GM12875 (cell line): ENCODE measurements around the gene SLC34A1.

Experiments
- H3K4me3 ChIP-seq: one replicate; pipeline ENCODE4 v1.5.1; 2011; ENCODE audit warnings: low read depth, low read length, control low read depth
- TF ChIP-seq, protein P1 (sequence below): IDR thresholded peaks from 2 replicates; pipeline ENCODE4 v1.5.1; 2011; ENCODE audit warnings: low read depth, mild to moderate bottlenecking, control low read depth, inconsistent platforms, low read length, moderate library complexity, borderline replicate concordance; ENCODE audit not compliant: insufficient read depth

The SLC34A1 gene

GRCh38 chr5:177437623-177438022, 53.4 kb downstream of the SLC34A1 start:
- H3K4me3 ChIP-seq: no peak overlapping the region

GRCh38 chr5:177438468-177438867, 54.2 kb downstream of the SLC34A1 start:
- H3K4me3 ChIP-seq: no peak overlapping the region
- TF ChIP-seq, protein P1, sequence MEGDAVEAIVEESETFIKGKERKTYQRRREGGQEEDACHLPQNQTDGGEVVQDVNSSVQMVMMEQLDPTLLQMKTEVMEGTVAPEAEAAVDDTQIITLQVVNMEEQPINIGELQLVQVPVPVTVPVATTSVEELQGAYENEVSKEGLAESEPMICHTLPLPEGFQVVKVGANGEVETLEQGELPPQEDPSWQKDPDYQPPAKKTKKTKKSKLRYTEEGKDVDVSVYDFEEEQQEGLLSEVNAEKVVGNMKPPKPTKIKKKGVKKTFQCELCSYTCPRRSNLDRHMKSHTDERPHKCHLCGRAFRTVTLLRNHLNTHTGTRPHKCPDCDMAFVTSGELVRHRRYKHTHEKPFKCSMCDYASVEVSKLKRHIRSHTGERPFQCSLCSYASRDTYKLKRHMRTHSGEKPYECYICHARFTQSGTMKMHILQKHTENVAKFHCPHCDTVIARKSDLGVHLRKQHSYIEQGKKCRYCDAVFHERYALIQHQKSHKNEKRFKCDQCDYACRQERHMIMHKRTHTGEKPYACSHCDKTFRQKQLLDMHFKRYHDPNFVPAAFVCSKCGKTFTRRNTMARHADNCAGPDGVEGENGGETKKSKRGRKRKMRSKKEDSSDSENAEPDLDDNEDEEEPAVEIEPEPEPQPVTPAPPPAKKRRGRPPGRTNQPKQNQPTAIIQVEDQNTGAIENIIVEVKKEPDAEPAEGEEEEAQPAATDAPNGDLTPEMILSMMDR: no peak

More at GRCh38 chr5:177437623-177438022, 53.4 kb downstream of the SLC34A1 start:
- TF ChIP-seq, protein P1: no peak

DNA sequence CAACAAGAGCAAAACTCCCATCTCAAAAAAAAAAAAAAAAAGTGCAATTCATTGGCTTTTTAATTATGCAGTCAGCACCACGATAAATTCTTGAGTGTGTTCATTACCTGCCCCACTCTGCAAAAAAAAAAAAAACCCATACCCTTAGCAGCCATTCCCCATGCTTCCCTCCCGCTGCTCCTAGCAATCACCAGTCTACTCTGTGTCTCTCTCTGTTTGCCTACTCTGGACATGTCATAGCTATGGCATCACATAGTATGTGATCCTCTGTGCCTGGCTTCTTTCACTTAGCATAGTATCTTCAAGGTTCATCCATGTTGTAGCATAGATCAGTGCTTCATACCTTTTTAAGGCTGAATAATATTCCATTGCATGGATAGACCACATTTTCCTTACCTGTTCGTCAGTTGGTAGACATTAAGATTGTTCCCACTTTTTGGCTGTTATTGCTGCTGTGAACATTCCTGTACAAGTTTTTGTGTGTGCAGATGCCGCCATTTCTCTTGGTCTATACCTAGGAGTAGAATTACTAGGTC, 55.4 kb downstream of the SLC34A1 start:
- TF ChIP-seq, protein P1: no peak

GRCh38 chr5:177440211-177440989, 56.2 kb downstream of the SLC34A1 start:
- H3K4me3 ChIP-seq: no peak overlapping the region
- TF ChIP-seq, protein P1: no peak

More for the DNA sequence above, 55.4 kb downstream of the SLC34A1 start:
- no peak overlapping the region for H3K4me3 ChIP-seq

DNA sequence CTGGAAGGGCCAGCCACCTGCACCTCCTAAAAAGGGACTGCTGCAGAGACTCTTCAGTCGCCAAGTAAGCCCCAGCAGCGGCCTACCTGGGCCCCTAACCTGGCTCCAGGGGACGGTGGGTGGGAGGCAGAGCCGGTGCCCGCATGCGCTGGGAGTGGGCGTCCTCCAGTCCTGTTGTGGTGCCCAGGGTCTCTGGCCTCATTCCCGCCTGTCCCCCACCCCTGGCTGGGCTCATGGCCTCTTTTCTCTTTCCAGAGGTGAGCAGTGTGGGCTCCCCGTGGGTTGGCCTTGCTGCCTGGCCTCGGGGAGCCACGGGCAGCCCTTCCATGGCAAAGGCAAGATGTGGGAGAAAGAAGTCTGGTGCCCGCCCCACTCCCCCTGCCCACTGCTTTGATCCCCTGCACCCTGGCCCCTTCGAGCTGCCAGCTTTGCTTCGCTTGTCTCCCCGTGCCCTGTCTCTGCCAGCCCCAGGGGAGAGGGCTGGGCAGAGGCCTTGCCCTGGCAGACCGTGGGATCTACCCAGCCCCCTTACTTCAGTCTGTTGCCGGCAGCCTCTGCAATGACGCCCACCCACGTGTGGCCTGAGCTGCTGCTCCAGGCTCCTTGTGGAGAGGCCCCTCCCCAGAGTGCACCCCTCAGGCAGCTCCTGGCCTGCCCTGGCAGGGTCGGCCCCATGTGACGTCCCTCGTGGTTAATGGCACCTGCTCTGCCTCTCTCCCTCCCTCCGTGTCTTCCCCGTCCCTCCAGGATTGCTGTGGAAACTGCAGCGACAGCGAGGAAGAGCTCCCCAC, 57.0 kb downstream of the SLC34A1 start:
- TF ChIP-seq, protein P1: no peak
- H3K4me3 ChIP-seq: no peak overlapping the region

- TF ChIP-seq, protein P1: no peak
- H3K4me3 ChIP-seq: no peak overlapping the region
Measured at GRCh38 chr5:177442066-177442826, 58.0 kb downstream of the SLC34A1 start.
